HepG2 (cell line): ENCODE data around the gene TUT1. TPM values are rescaled to one million over a fixed set of nuclear protein-coding genes. Genes with fewer than 3 reads are reported as not detected.

Source experiments
- ARNT ChIP-seq: fragments of 450-650 bp; IDR thresholded peaks from 2 replicates; pipeline ENCODE4 v1.6.1; 2017
- RBM22 ChIP-seq: fragments of 200-400 bp; formaldehyde crosslinking; optimal IDR thresholded peaks from 2 replicates; pipeline ENCODE3; 2017; ENCODE audit warnings: mild to moderate bottlenecking, low read length, moderate library complexity
- SMC3 ChIP-seq: IDR thresholded peaks from 2 replicates; pipeline ENCODE4 v1.6.1; 2011; ENCODE audit warnings: low read length, improper control_type of control experiment
- XRCC5 ChIP-seq: fragments of 200-400 bp; formaldehyde crosslinking; optimal IDR thresholded peaks from 2 replicates; pipeline ENCODE3; 2017; ENCODE audit warnings: mild to moderate bottlenecking, low read length
- ZBTB21 ChIP-seq: sonication (generic); formaldehyde crosslinking; IDR thresholded peaks from 2 replicates; pipeline ENCODE4 v1.4.0; 2020; ENCODE audit warnings: missing genetic modification reagents
- ZNF782 ChIP-seq: sonication (generic); formaldehyde crosslinking; IDR thresholded peaks from 2 replicates; pipeline ENCODE4 v1.4.0; 2020; ENCODE audit warnings: missing genetic modification reagents, mild to moderate bottlenecking, borderline replicate concordance
- polyA plus RNA-seq, 8 experiments: library from polyadenylated mRNA; depleted of rRNA in 3 of 8; stranded (reverse) in 7 of 8; unstranded in 1 of 8; fragments of >200 nt; fragmentation: Illumina TruSeq in 4 of 8; extraction: Trizol in 4 of 8; gene quantifications; 2 replicates each; pipeline versions ENCODE4 v1.2.1 to v1.2.3, GENCODE V29; 2011 to 2016; ENCODE audit warnings: low read depth in 4 of 8, missing spikeins in 1 of 8, mixed read lengths in 1 of 8; ENCODE audit not compliant: insufficient read depth in 1 of 8
- total RNA-seq, 5 experiments: library from RNA; depleted of rRNA; stranded (reverse); fragments of >200 nt; fragmentation: Illumina TruSeq; extraction: Trizol; gene quantifications; 2 replicates each; pipeline ENCODE4 v1.2.3, GENCODE V29; 2016; ENCODE audit warnings: low read depth in 1 of 5
- TF ChIP-seq, protein P1 (sequence below): sonication (generic); formaldehyde crosslinking; IDR thresholded peaks from 2 replicates; pipeline ENCODE4 v1.5.0; 2020; ENCODE audit warnings: mild to moderate bottlenecking, missing genetic modification reagents, moderate library complexity
- TF ChIP-seq, protein P2 (sequence below): sonication (generic); formaldehyde crosslinking; IDR thresholded peaks from 2 replicates; pipeline ENCODE4 v1.4.0; 2020; ENCODE audit warnings: missing genetic modification reagents
- TF ChIP-seq, protein P3 (sequence below): sonication (generic); formaldehyde crosslinking; IDR thresholded peaks from 2 replicates; pipeline ENCODE4 v1.4.0; 2020; ENCODE audit warnings: missing genetic modification reagents, borderline replicate concordance

TUT1 gene
- total and polyA plus RNA-seq, 2 of the 13 experiments (the other 11 are each of a cell fraction or from before 2014, with no cell fraction given): 9.7 to 14.3 TPM

DNA sequence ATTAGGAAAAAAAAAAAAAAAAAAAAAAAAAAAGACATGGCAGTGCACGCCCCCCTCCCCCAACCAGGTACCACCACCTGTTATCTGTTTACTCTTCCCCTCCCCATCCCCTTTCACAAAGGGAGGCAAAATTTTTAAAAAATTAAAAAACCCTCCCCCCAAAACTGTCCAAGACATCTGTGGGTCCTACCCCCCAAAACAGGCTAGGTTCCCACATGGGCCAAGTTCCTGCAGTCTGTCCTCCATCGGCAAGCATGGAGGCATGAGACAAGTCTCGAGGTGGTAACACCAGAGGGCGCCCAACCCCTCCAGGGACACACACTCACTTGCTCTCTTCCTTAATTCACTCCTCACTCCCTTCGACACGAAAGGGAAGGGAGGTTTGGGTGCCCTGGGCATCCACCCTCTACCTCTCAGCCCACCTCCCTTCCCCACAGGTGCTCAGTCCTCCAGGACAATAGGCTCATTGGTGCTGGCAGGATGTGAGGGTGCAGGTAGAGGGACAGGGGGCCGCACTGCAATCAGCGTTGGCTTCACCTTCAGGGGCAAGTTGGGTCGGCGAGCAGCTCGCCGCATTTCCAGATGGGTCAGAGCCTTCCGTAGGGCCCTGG is 2.2 kb upstream of the TUT1 start (continued):
- TF ChIP-seq, protein P1, sequence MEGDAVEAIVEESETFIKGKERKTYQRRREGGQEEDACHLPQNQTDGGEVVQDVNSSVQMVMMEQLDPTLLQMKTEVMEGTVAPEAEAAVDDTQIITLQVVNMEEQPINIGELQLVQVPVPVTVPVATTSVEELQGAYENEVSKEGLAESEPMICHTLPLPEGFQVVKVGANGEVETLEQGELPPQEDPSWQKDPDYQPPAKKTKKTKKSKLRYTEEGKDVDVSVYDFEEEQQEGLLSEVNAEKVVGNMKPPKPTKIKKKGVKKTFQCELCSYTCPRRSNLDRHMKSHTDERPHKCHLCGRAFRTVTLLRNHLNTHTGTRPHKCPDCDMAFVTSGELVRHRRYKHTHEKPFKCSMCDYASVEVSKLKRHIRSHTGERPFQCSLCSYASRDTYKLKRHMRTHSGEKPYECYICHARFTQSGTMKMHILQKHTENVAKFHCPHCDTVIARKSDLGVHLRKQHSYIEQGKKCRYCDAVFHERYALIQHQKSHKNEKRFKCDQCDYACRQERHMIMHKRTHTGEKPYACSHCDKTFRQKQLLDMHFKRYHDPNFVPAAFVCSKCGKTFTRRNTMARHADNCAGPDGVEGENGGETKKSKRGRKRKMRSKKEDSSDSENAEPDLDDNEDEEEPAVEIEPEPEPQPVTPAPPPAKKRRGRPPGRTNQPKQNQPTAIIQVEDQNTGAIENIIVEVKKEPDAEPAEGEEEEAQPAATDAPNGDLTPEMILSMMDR: peak; percentile 85
- TF ChIP-seq XRCC5 (peak; percentile 42), ZBTB21 (CRISPR knock-in tag) (no peak), ZNF782 (CRISPR knock-in tag) (no peak), ARNT (no peak), RBM22 (no peak), SMC3 (peak; percentile 77)
- TF ChIP-seq, protein P2, sequence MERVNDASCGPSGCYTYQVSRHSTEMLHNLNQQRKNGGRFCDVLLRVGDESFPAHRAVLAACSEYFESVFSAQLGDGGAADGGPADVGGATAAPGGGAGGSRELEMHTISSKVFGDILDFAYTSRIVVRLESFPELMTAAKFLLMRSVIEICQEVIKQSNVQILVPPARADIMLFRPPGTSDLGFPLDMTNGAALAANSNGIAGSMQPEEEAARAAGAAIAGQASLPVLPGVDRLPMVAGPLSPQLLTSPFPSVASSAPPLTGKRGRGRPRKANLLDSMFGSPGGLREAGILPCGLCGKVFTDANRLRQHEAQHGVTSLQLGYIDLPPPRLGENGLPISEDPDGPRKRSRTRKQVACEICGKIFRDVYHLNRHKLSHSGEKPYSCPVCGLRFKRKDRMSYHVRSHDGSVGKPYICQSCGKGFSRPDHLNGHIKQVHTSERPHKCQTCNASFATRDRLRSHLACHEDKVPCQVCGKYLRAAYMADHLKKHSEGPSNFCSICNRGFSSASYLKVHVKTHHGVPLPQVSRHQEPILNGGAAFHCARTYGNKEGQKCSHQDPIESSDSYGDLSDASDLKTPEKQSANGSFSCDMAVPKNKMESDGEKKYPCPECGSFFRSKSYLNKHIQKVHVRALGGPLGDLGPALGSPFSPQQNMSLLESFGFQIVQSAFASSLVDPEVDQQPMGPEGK (CRISPR knock-in tag): peak; percentile 36; the same call in 1 of the 2 replicates
- TF ChIP-seq, protein P3, sequence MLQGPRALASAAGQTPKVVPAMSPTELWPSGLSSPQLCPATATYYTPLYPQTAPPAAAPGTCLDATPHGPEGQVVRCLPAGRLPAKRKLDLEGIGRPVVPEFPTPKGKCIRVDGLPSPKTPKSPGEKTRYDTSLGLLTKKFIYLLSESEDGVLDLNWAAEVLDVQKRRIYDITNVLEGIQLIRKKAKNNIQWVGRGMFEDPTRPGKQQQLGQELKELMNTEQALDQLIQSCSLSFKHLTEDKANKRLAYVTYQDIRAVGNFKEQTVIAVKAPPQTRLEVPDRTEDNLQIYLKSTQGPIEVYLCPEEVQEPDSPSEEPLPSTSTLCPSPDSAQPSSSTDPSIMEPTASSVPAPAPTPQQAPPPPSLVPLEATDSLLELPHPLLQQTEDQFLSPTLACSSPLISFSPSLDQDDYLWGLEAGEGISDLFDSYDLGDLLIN (CRISPR knock-in tag): no peak
- TF ChIP-seq, all 625 proteins: peak for 16
